ENCODE data around the gene KRT39.

Gene KRT39

DNA sequence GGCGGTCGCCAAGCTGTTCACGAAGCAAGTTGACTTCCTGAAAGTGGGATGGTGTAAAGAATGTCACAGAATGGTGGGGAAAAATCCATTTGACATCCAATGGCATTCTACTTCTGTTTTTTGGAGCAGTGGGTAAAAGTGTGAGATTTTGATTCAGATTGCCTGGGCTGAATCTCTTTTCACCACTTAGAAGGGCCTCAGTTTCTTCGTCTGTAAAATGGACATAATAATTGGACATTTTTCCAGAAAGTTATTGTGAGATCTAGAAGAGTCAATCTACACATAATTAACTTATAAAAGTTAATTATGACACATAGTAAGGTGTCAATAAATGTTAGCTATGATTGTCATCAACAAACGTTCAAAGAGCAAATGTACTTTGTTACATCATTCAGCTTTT is 14.4 kb upstream of the KRT39 start:
- DNase-seq (ENCODE audit: extremely low read depth, low read depth) = no peak
- TF ChIP-seq, protein P1, sequence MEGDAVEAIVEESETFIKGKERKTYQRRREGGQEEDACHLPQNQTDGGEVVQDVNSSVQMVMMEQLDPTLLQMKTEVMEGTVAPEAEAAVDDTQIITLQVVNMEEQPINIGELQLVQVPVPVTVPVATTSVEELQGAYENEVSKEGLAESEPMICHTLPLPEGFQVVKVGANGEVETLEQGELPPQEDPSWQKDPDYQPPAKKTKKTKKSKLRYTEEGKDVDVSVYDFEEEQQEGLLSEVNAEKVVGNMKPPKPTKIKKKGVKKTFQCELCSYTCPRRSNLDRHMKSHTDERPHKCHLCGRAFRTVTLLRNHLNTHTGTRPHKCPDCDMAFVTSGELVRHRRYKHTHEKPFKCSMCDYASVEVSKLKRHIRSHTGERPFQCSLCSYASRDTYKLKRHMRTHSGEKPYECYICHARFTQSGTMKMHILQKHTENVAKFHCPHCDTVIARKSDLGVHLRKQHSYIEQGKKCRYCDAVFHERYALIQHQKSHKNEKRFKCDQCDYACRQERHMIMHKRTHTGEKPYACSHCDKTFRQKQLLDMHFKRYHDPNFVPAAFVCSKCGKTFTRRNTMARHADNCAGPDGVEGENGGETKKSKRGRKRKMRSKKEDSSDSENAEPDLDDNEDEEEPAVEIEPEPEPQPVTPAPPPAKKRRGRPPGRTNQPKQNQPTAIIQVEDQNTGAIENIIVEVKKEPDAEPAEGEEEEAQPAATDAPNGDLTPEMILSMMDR (IDR thresholded peaks at IDR 0.05; ENCODE audit: low read depth, low read length) = no peak

DNA sequence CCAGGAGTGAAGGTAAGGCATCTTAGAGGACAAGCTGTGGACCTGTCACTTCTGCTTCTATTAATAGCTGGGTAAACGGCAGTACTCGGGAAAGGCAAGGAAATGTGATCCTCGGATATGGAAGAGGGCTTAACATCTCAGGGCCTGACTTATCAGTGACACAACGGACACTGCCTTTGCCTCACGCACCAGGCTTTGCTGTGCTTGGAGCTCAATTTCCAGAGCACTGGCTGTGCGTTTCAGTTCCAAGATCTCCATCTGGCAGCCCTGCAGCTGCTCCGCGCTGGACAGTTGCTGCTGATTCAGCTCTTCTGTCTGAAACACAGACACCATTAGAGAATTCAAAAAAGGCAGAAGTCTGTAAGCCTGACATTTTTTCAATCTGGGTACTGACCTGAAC is 13.8 kb upstream of the KRT39 start:
- TF ChIP-seq, protein P1 (IDR thresholded peaks at IDR 0.05; ENCODE audit: low read depth, low read length) = no peak

DNA sequence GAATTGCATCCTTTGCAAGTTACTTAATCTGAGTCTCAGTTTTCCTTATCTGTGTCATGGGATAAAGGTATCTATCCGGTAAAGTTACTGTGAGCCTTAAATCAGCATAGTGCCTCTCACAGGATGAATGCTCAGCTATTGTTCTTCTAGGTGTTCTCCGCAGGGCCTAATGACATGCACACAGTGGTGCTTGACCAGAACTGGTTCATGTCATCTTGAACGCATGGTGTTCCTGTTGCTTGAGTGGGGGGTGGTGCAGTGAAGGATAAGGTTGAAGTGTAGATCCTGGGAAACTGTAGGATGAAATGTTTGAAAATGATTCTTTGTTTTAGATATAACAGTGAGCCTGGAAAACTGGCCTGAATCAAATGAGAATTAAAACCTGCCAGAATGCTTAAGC is 13.4 kb upstream of the KRT39 start:
- TF ChIP-seq, protein P1 (IDR thresholded peaks at IDR 0.05; ENCODE audit: low read depth, low read length) = no peak
- no peak for DNase-seq (ENCODE audit: extremely low read depth, low read depth)

More for the DNA sequence above, 13.8 kb upstream of the KRT39 start:
- DNase-seq (ENCODE audit: extremely low read depth, low read depth) = peak; percentile 5

DNA sequence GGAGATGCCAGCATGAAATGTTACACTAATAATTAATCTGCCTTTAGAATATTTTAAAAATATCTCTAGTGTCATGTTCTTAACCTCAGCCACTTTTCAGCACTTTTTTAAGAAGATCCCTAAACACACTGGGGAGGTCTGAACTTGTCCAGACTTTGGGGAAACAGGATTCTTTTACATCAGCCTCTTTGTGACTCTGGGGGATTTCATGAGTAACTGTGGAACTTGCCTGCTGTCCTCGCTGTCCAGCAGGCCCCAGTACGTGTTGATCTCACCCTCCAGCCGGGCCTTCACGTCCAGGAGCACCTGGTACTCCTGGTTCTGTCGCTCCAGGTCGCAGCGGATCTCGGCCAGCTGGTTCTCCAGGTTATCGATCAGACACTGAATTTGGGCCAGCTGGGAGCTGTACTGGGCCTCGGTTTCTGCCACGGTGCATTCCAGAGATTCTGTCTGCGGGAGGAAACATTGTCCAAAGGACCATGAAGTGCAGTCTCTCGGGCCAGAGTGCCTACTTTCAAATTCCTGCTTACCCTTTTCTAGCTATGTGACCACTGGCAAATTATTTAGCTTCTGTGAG is 11.9 kb upstream of the KRT39 start:
- TF ChIP-seq, protein P1 (IDR thresholded peaks at IDR 0.05; ENCODE audit: low read depth, low read length) = no peak
- DNase-seq (ENCODE audit: extremely low read depth, low read depth) = no peak

DNA sequence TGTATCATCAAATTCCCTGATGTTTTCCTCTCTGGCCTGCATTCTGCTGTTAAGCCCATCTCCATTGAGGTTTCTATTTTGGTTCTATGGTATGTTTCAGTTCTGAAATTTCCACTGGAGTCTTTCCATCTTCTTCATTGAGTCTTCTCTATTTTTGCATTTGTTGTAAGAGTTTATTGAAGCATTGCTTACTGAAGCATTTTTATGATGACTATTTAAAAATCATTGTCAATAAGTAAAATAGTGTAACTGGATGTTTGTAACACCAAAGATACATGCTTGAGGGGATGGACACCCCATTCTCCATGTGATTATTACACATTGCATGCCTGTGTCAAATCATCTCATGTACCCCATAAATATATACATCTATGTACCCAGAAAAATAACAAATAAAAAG is 8.8 kb upstream of the KRT39 start:
- TF ChIP-seq, protein P1 (IDR thresholded peaks at IDR 0.05; ENCODE audit: low read depth, low read length) = no peak
- DNase-seq (ENCODE audit: extremely low read depth, low read depth) = no peak

DNA sequence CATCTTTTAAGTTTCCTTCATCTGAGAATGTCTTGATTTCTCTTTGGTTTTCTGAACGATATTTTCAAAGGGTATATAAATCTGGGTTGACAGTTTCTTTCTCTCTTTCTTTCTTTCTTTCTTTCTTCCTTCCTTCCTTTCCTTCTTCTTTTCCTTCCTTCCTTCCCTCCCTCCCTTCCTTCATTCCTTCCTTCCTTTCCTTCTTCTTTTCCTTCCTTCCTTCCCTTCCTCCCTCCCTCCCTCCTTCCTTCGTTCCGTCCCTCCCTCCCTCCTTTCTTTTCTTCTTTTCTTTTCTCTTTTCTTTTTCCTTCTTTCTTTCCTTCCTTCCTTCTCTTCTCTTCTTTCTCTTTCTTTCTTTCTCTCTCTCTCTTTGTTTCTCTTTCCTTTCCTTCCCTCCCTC is 7.6 kb upstream of the KRT39 start:
- TF ChIP-seq, protein P1 (IDR thresholded peaks at IDR 0.05; ENCODE audit: low read depth, low read length) = no peak
- DNase-seq (ENCODE audit: extremely low read depth, low read depth) = no peak

DNA sequence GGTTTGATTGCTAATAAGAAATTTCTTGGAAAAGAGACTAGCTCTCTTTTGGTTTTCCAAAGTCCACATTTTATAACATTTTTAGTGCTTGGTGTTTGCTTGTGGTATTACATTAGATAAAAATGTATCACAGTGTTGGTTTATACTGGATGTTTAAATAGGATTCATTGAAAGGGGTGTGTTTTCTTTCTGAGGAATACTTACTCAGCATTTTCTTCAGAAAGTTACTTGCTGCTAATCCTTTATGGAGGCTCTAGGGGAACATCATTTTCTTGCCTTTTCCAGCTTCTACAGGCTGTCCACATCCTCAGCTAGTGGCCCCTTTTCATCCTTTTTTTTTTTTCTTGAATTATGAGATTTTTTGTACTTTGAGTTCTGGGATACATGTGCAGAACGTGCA is 834 bp upstream of the KRT39 start:
- TF ChIP-seq, protein P1 (IDR thresholded peaks at IDR 0.05; ENCODE audit: low read depth, low read length) = no peak
- no peak for DNase-seq (ENCODE audit: extremely low read depth, low read depth)

All from AG09319 (cell line).